Mucosa of descending colon (tissue), 3 donors: ENCODE data around the gene ATAD3A. TPM values are rescaled to one million over a fixed set of nuclear protein-coding genes. Genes with fewer than 3 reads are reported as not detected.
"Not testable (repeated sequence)": the region's sequence is repeated elsewhere in the genome, so short reads cannot be mapped to it uniquely, and the experiment has no call there.

Experiments
- ATAC-seq: fragments of 200-7000 bp; cut with Tn5 transposase; one replicate; pipeline ENCODE4 v1.9.1; 2020; ENCODE audit warnings: mild to moderate bottlenecking, moderate library complexity
- DNase-seq, 3 donors: peaks; one replicate each; pipeline ENCODE4 v3.0.0-alpha.2; 2020
- H3K36me3 ChIP-seq: fragments of 200-600 bp; one replicate; pipeline ENCODE4 v1.8.0; 2021; ENCODE audit warnings: low read depth, mild to moderate bottlenecking
- H3K4me1 ChIP-seq: fragments of 200-600 bp; one replicate; pipeline ENCODE4 v1.8.0; 2021; ENCODE audit warnings: low read depth, mild to moderate bottlenecking
- H3K4me3 ChIP-seq: fragments of 200-600 bp; one replicate; pipeline ENCODE4 v1.8.0; 2021; ENCODE audit warnings: mild to moderate bottlenecking
- H3K9me3 ChIP-seq: fragments of 200-600 bp; one replicate; pipeline ENCODE4 v1.8.0; 2021; ENCODE audit warnings: mild to moderate bottlenecking
- CTCF ChIP-seq: fragments of 200-600 bp; IDR thresholded peaks from one replicate; pipeline ENCODE4 v1.8.0; 2022; ENCODE audit warnings: antibody characterized with exemption, mild to moderate bottlenecking
- intact Hi-C, 2 donors: fragments of 100-400 bp; cut with DNase I in 1 of 2; cut with micrococcal nuclease in 1 of 2; formaldehyde crosslinking; loops; one replicate each; pipeline versions ENCODE4 v1.11.0 to v1.11.1; 2022; cut with DNase I, micrococcal nuclease
- total RNA-seq, 3 donors: library from RNA; stranded (reverse); fragmentation: NEBNext Ultra II Directional in 2 of 3; extraction: Animal tissue kit (Norgen Biotek cat#: 25700) in 2 of 3; gene quantifications; one replicate each; pipeline versions ENCODE4 v1.2.1 to v1.2.4, GENCODE V29; 2021 to 2023
- donor health status: DM: no; HTN: no; CAD: no; lungs with moderate emphysema.
- donor health status: DM: no; HTN: no; CAD: no.
- donor health status: DM: no; HTN: yes; CAD: no.

Gene ATAD3A
- total RNA-seq, 3 donors from 2014 or later: 18.8 to 35.1 (median 20.8) TPM

GRCh38 chr1:1471389-1472052 is 40.4 kb upstream of the ATAD3A start, which contains the start of gene ATAD3B:
TSS of gene ATAD3B (plus strand) at chr1:1471765. CDS start at chr1:1471885, 120 bp downstream.
- H3K9me3 ChIP-seq: no peaks in the 10 kb centered on the region
- peak; percentile 98 for ATAC-seq

GRCh38 chr1:1472053-1472876 is 39.7 kb upstream of the ATAD3A start:
- peak; percentile 48 for ATAC-seq
- H3K4me3 ChIP-seq: peak overlapping the region; percentile 87
- DNase-seq: peak in 1 of 3 donors; percentile 47
- H3K36me3 ChIP-seq, intact Hi-C loops, H3K9me3 ChIP-seq: not testable (repeated sequence)
- H3K4me1 ChIP-seq: peaks cover 18% of the 10 kb centered on the region

More at GRCh38 chr1:1471389-1472052, 40.4 kb upstream of the ATAD3A start, which contains the start of gene ATAD3B:
- no peaks in the 10 kb centered on the region for H3K36me3 ChIP-seq
- DNase-seq: peak; percentile 96
- intact Hi-C loops: no loop called here
- H3K4me3 ChIP-seq: peak within 1 kb of the TSS; percentile 87
- no peak for TF ChIP-seq CTCF
- peaks cover 18% of the 10 kb centered on the region for H3K4me1 ChIP-seq

GRCh38 chr1:1476011-1476410 is 36.0 kb upstream of the ATAD3A start:
- H3K9me3 ChIP-seq, DNase-seq, H3K36me3 ChIP-seq, H3K4me3 ChIP-seq, intact Hi-C loops, ATAC-seq: not testable (repeated sequence)
- peaks cover 13% of the 10 kb centered on the region for H3K4me1 ChIP-seq

GRCh38 chr1:1477206-1477605 is 34.8 kb upstream of the ATAD3A start:
- Histone ChIP-seq H3K9me3 (no peaks in the 10 kb centered on the region), H3K36me3 (peaks cover 8% of the 10 kb centered on the region), H3K4me1 (peaks cover 13% of the 10 kb centered on the region), H3K4me3 (no peak overlapping the region)
- TF ChIP-seq CTCF: no peak
- DNase-seq (no peak), ATAC-seq (no peak)
- intact Hi-C loops: no loop called here

- no peak for TF ChIP-seq CTCF
- intact Hi-C loops: no loop called here
- peaks cover 8% of the 10 kb centered on the region for H3K36me3 ChIP-seq
- H3K9me3 ChIP-seq: no peaks in the 10 kb centered on the region
- no peak for DNase-seq
- H3K4me1 ChIP-seq: no peaks in the 10 kb centered on the region
- H3K4me3 ChIP-seq: no peak overlapping the region
- ATAC-seq: no peak
Measured at GRCh38 chr1:1479547-1480487, 32.1 kb upstream of the ATAD3A start.

GRCh38 chr1:1480488-1480867 is 31.5 kb upstream of the ATAD3A start:
- DNase-seq, intact Hi-C loops, H3K9me3 ChIP-seq, ATAC-seq, H3K36me3 ChIP-seq, H3K4me3 ChIP-seq, H3K4me1 ChIP-seq: not testable (repeated sequence)

GRCh38 chr1:1481811-1482210 is 30.2 kb upstream of the ATAD3A start:
- H3K4me1 ChIP-seq, intact Hi-C loops, H3K4me3 ChIP-seq, ATAC-seq, DNase-seq, H3K9me3 ChIP-seq, H3K36me3 ChIP-seq: not testable (repeated sequence)
